ENCODE data around the gene COL6A6.

DNA sequence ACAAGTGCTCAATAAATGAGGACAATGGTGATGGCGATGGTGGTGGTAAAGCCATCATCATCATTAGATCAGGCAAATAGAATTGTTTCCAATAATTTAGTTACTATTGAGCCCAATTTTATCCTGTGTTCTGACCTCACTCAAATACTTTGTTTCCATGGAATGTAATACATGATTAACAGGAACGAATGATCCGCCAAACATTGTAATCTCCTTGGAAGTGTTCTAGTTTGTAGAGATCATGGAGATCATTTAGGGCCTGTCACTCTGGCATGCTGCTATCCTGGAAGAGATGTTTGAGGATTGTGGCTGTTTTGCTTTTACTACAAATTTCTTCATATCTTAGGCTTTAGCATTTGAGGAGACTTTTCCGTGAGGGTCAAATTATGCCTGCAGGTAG, 2.8 kb downstream of the COL6A6 start:
- TF ChIP-seq, protein P1, sequence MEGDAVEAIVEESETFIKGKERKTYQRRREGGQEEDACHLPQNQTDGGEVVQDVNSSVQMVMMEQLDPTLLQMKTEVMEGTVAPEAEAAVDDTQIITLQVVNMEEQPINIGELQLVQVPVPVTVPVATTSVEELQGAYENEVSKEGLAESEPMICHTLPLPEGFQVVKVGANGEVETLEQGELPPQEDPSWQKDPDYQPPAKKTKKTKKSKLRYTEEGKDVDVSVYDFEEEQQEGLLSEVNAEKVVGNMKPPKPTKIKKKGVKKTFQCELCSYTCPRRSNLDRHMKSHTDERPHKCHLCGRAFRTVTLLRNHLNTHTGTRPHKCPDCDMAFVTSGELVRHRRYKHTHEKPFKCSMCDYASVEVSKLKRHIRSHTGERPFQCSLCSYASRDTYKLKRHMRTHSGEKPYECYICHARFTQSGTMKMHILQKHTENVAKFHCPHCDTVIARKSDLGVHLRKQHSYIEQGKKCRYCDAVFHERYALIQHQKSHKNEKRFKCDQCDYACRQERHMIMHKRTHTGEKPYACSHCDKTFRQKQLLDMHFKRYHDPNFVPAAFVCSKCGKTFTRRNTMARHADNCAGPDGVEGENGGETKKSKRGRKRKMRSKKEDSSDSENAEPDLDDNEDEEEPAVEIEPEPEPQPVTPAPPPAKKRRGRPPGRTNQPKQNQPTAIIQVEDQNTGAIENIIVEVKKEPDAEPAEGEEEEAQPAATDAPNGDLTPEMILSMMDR (conservative IDR thresholded peaks at IDR 0.05; ENCODE audit: low read depth in 2 of 2), result no peak
- TF ChIP-seq EZH2 (IDR thresholded peaks at IDR 0.05; ENCODE audit: low read depth, unreplicated experiment), result no peak
- TF ChIP-seq JUNB (IDR thresholded peaks at IDR 0.05; ENCODE audit: unreplicated experiment), result no peak
- TF ChIP-seq CREB1 (CRISPR knock-in tag; IDR thresholded peaks at IDR 0.05; ENCODE audit: low read depth), result no peak
- no peak for TF ChIP-seq EZH2phosphoT487 (IDR thresholded peaks at IDR 0.05; ENCODE audit: unreplicated experiment)
- no peak for TF ChIP-seq ETS1 (IDR thresholded peaks at IDR 0.05)
- TF ChIP-seq, protein P2, sequence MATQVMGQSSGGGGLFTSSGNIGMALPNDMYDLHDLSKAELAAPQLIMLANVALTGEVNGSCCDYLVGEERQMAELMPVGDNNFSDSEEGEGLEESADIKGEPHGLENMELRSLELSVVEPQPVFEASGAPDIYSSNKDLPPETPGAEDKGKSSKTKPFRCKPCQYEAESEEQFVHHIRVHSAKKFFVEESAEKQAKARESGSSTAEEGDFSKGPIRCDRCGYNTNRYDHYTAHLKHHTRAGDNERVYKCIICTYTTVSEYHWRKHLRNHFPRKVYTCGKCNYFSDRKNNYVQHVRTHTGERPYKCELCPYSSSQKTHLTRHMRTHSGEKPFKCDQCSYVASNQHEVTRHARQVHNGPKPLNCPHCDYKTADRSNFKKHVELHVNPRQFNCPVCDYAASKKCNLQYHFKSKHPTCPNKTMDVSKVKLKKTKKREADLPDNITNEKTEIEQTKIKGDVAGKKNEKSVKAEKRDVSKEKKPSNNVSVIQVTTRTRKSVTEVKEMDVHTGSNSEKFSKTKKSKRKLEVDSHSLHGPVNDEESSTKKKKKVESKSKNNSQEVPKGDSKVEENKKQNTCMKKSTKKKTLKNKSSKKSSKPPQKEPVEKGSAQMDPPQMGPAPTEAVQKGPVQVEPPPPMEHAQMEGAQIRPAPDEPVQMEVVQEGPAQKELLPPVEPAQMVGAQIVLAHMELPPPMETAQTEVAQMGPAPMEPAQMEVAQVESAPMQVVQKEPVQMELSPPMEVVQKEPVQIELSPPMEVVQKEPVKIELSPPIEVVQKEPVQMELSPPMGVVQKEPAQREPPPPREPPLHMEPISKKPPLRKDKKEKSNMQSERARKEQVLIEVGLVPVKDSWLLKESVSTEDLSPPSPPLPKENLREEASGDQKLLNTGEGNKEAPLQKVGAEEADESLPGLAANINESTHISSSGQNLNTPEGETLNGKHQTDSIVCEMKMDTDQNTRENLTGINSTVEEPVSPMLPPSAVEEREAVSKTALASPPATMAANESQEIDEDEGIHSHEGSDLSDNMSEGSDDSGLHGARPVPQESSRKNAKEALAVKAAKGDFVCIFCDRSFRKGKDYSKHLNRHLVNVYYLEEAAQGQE (IDR thresholded peaks at IDR 0.05; ENCODE audit: unreplicated experiment), result no peak
- TF ChIP-seq POLR2AphosphoS5 (IDR thresholded peaks at IDR 0.05; ENCODE audit: low read depth), result no peak
